ENCODE measurements around the gene KCNIP4.

KCNIP4 gene

GRCh38 chr4:21835712-21836111, 112.9 kb downstream of the KCNIP4 start:
- no peak for DNase-seq

DNA sequence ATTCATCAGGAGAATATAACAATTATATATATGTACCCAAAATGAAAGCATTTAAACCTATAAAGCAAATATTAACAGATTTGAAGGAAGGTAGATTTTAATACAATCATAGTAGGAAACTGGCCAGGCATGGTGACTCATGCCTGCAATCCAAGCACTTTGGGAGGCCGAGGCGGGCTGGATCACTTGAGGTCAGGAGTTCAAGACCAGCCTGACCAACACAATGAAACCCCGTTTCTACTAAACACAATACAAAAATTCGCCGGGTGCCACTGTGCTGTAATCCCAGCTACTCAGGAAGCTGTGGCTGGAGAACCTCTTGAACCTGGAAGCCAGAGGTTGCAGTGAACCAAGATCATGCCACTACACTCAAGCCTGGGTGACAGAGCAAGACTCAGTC, 118.3 kb downstream of the KCNIP4 start:
- DNase-seq = no peak

DNA sequence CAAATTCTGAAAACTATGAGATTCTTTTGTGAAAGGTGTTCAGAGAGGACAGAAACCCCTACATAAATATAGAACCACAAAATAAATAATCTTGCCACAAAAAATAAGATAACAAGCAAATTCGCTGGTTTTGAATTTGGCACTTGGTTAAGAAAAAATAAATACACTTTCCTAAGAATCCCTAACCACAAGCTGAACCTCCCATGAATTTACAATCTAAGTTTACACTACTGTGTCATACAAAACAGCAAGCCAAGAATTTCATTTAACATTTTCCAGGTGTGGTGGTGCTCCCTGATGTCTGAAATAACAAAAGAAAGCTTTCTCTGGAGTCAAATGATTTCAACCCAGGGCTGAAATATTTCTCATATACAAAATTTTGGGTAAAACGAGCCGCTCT, 121.0 kb downstream of the KCNIP4 start:
- DNase-seq = no peak

- no peak for DNase-seq
Observed at GRCh38 chr4:21826071-21826470, 122.5 kb downstream of the KCNIP4 start.

DNA sequence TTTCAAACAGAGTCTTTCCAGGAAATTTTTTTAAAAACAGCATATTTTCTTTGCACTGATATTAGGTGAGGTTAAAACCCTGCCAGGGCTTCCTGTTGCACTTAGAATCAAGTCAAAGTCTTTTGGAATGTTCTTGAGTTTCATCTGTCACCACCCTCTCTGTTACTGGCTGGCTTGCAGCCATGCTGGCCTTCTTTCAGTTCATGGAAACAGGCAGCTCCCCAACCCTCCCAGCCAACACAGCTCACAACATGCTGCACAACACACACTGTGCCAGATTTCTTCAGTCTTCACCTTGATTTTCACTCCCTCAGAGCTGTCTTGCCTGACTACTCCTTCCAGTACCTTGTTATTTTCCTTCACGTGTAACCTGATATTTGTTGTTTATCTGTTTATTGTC, 129.5 kb downstream of the KCNIP4 start:
- DNase-seq = no peak

DNA sequence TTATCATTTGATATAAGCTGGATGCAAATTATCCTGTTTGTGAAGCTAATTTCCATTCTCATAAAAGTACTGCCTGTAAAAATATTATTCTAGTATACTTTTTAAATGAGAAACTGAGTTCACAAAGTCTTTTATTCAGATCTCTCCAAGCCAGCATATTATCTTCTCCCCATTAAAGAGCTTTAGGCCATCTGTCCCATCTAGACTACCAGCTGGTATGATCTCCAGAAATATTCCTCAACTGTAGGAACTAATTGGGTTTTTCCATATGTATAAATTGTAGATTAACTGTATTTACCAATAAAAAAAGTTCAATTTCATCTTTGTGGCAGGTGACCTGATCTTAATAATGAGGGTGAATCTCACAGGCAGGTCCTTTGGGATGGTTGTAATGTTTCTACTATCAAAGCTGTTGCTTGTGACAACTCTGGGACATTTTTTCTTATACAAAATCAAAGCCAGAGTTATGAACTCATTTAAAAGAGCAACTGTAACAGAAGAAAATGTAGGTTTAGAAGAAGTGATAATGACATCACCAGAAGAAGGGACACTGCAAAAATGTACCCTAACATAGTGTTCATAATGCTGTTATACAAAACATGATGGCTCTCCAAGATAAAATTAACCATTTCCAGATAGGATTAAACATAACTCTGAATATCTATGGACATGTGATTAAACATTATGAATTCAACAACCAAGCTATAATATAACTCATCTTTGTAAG, 132.8 kb downstream of the KCNIP4 start:
- DNase-seq = no peak

- DNase-seq = no peak
Observed at GRCh38 chr4:21811565-21811964, 137.0 kb downstream of the KCNIP4 start.

GRCh38 chr4:21806991-21807390, 141.6 kb downstream of the KCNIP4 start:
- DNase-seq = no peak

DNA sequence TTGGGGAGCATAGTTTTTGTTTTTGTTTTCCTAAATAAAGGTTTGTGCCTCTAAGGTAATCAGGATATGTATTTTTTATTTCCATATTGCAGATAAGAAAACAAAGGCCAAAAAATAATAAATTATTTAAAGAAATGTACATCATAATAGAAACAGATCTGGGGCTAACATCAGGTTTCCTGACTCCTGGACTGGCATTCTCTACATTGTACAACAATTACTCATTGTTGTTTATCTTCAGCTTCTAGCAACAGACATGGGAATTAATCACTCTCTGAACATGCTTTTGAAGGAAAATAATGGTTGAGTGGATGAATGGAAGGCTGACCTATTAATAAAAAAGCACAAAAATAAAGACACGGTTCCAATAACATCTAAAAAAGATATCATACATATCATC, 146.2 kb downstream of the KCNIP4 start:
- DNase-seq = no peak

- DNase-seq = no peak
Observed at GRCh38 chr4:21801661-21802385, 146.7 kb downstream of the KCNIP4 start.

DNA sequence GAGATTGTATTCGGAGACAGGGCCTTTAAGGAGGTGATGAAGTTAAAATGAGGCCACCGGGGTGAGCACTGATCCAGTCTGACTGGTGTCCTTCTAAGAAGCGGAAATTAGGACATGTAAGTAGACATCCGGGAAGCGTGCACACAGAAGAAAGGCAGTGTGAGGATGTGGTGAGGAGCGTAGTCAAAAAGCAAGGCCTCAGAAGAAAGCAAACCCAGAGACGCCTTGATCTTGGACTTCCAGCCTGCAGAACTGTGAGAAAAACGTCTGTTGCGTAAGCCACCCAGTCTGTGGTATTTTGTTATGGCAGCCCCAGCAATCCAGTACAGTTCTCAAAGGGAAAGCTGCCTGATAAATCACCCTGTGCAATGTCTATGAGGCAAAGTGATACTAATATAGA, 153.5 kb downstream of the KCNIP4 start:
- no peak for DNase-seq

- no peak for DNase-seq
Observed at GRCh38 chr4:21792736-21793135, 155.8 kb downstream of the KCNIP4 start.

DNA sequence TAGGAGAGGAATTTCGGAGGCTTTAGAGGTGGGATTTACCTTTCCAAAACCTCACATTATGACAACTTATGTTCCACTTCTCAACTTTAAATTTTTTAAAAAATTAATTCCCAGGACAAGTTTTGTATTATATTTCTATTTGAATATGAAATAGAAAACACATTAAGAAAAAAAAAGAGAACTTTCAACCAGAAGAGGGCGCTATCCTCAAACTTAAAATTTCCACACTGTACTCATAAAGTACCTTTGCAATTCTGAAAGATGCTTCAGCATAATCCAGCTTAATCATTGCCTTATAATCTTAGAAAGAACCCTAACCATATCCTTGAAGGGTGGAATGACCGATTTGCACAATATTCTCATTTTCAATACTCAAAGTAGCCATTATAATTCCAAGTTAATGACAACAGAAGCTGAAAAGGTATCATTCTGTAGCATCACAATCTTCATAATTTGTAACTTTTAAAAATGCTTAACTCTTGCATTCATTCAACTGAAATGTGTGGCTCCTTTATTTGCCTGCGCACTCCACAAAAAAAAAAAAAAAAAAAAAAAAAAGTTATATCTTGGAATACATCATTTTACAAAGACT, 158.0 kb downstream of the KCNIP4 start:
- no peak for DNase-seq

GRCh38 chr4:21780148-21780547, 168.4 kb downstream of the KCNIP4 start:
- DNase-seq = no peak

DNA sequence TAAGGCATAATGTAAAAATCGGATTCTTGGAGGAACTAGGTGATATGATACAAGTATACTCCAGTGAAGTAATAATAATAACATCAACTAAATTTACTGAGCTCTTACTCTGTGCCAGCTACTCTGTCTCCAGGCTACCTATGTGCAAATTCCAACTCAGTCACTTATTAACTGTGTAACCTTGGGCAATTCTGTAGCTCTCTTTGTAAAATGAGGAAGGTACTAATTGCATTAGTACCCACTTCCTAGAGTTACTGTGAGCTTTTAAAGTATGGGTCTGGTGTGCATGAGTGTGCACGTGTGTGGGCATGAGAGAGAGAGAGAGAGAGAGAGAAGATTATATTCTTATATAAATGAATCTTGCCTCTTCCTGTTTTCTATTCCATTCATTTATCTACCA, 169.9 kb downstream of the KCNIP4 start:
- no peak for DNase-seq

- no peak for DNase-seq
Observed at GRCh38 chr4:21775703-21776102, 172.9 kb downstream of the KCNIP4 start.

GRCh38 chr4:21769404-21770147, 179.0 kb downstream of the KCNIP4 start:
- DNase-seq = no peak

DNA sequence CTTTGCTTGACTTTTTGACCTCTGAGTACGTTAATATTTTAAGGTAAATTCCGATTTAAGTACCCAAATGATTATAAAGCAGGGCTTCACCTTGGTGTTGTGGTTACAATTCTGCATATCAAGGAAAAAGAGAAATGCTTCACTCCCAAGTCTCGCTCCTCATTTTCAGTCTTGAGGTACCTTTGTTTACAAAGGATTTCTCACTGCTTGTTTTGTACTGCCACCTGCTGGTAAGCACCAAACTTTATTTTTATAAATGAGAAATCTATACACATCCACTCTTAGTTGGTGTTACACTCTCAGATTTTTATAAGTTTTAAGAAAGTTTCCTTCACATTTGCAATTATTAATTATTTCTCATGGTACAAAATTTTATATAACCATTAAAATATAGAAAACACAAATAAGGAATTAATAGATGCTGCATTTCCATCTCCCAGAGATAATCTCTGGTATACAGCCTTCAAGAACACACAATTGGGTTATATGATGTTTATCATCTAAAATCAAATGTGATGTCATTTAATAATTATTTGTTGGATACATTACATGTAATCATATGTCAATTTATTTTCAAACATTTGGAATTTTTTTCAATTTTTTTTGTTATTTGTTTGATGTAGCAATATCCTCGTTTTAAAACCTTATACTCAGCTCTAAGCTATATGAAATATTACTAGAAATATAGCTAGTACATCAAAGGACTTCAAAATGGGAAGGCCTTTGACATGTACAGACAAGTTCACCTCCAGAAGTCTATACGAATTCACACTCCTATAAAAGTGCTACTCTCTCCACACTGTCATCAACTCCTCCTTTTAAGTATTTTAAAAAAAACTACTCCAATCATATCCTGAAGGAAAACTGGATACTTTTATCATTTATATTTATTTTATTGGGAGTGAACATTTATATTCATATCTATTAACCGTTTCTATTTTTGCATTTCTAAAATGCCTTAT, 179.9 kb downstream of the KCNIP4 start:
- no peak for DNase-seq

DNA sequence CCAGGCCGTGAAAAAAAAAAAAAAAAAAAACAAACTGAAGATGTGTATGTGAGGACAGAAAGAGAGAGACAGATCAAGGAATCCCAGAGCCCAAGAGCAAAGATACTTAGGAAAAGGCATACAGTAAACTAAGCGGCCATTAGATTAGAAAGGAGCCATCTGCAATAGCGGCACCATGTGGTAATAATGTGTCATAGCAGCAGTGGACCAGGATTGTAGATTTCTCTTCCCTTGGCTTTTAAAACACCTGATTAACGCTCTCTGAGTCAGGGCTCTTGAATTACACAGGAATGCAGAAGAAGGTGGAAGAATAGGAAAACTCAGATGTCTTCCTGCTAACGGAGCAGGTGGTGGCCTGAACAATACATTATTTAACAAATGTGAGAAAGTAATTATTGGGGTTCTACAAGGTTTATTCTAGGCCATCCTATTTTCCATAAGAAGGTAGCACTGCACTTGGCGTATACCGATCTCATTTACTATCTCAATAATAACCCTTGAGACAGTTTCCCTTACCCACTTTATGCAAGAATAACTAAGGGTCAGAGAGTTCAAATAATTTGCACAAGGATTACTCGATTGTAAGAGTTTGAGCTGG, 182.7 kb downstream of the KCNIP4 start:
- no peak for DNase-seq

DNA sequence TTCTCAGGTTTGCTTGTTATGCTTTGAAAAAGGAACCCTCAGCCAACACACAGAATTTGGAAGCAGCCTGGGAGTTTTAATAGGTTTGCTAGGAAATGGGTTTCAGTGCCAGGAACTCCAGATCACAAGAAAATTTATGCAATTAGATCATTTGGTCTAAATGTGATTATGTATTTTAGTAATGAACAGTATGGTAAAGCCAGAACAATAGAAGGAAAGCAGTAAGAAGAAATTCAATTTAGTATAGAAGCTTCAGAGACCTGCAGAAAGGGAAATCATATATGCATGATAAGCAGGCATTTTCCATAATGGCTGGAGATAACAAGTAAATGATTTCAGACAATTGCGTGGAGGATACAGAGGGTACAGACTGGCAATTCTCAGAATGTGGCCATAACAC, 184.7 kb downstream of the KCNIP4 start:
- no peak for DNase-seq

- DNase-seq = no peak
Observed at GRCh38 chr4:21757248-21757647, 191.3 kb downstream of the KCNIP4 start.
